Measurements from ENCODE around the gene TFEB.

Gene TFEB

GRCh38 chr6:41672816-41673703, 62.3 kb downstream of the TFEB start:
- peak; percentile 6 for DNase-seq

GRCh38 chr6:41672016-41672415, 63.4 kb downstream of the TFEB start:
- DNase-seq, result no peak

GRCh38 chr6:41671376-41671775, 64.0 kb downstream of the TFEB start:
- DNase-seq, result no peak

- DNase-seq, result no peak
These were observed 64.6 kb downstream of the TFEB start for GRCh38 chr6:41670703-41671360.

GRCh38 chr6:41668968-41669367, 66.4 kb downstream of the TFEB start:
- no peak for DNase-seq

- peak; percentile 9 for DNase-seq
These were observed 68.2 kb downstream of the TFEB start for GRCh38 chr6:41667195-41667594.

GRCh38 chr6:41664271-41664670, 71.1 kb downstream of the TFEB start:
- peak; percentile 18 for DNase-seq

GRCh38 chr6:41663568-41663967, 71.8 kb downstream of the TFEB start:
- DNase-seq, result peak; percentile 25

GRCh38 chr6:41659935-41660334, 75.5 kb downstream of the TFEB start:
- peak; percentile 20 for DNase-seq

- peak; percentile 10 for DNase-seq
These were observed 76.8 kb downstream of the TFEB start for GRCh38 chr6:41658636-41659035.

GRCh38 chr6:41657131-41658094, 78.0 kb downstream of the TFEB start:
- peak; percentile 37 for DNase-seq

- DNase-seq, result peak; percentile 78
These were observed 79.3 kb downstream of the TFEB start for GRCh38 chr6:41656002-41656691.

- DNase-seq, result peak; percentile 55
These were observed 79.8 kb downstream of the TFEB start for GRCh38 chr6:41655646-41656001.

- DNase-seq, result no peak
These were observed 80.2 kb downstream of the TFEB start for GRCh38 chr6:41655176-41655575.

- DNase-seq, result peak; percentile 55
These were observed 80.7 kb downstream of the TFEB start for GRCh38 chr6:41654698-41655151.

- peak; percentile 32 for DNase-seq
These were observed 81.2 kb downstream of the TFEB start for GRCh38 chr6:41654151-41654697.

GRCh38 chr6:41653691-41654090, 81.7 kb downstream of the TFEB start:
- peak; percentile 46 for DNase-seq

- DNase-seq, result no peak
These were observed 82.3 kb downstream of the TFEB start for GRCh38 chr6:41652866-41653652.

GRCh38 chr6:41651962-41652657, 83.3 kb downstream of the TFEB start:
- DNase-seq, result peak; percentile 37

GRCh38 chr6:41651246-41651961, 84.0 kb downstream of the TFEB start:
- peak; percentile 38 for DNase-seq

Measured in right forelimb (tissue), 1 donor.